ENCODE data around the gene PLXND1. TPM values are rescaled to one million over a fixed set of nuclear protein-coding genes. Genes with fewer than 3 reads are reported as not detected.
A peak's percentile ranks its signal among the peaks of the same experiment; 100 is the strongest.

The PLXND1 gene
- total RNA-seq, 2 donors from 2014 or later = 2.8 to 4.8 TPM

- H3K9me3 Mint-ChIP-seq = no peaks in the 10 kb centered on the region
- peaks cover 32 to 44% of the 10 kb centered on the region in 2 donors for H3K4me1 Mint-ChIP-seq (ENCODE audit: low read depth in 2 of 2)
- H3K27me3 Mint-ChIP-seq = peaks cover 14 to 15% of the 10 kb centered on the region in 2 donors
- peak overlapping the region; percentile 93 for H3K4me3 Mint-ChIP-seq
- H3K27ac Mint-ChIP-seq = no peak overlapping the region
- ATAC-seq (peak; percentile 3 to 5), DNase-seq (ENCODE audit: low spot score) (no peak)
- no peaks in the 10 kb centered on the region for H3K36me3 Mint-ChIP-seq
Observed at GRCh38 chr3:129605922-129606635, 397 bp downstream of the PLXND1 start.

GRCh38 chr3:129605203-129605921, 1.1 kb downstream of the PLXND1 start:
- Mint-ChIP-seq H3K4me1 (ENCODE audit: low read depth in 2 of 2) (peaks cover 29 to 44% of the 10 kb centered on the region in 2 donors), H3K27ac (no peak overlapping the region), H3K9me3 (no peaks in the 10 kb centered on the region), H3K27me3 (peaks cover 14 to 15% of the 10 kb centered on the region in 2 donors), H3K36me3 (no peaks in the 10 kb centered on the region), H3K4me3 (peak overlapping the region; percentile 93)
- ATAC-seq (peak; percentile 16 to 34), DNase-seq (ENCODE audit: low spot score) (no peak)

- no peak for DNase-seq (ENCODE audit: low spot score)
- ATAC-seq = no peak
- Mint-ChIP-seq H3K9me3 (no peaks in the 10 kb centered on the region), H3K36me3 (no peaks in the 10 kb centered on the region), H3K4me3 (peak overlapping the region; percentile 23), H3K27me3 (peaks cover 14 to 15% of the 10 kb centered on the region in 2 donors), H3K4me1 (ENCODE audit: low read depth in 2 of 2) (peaks cover 29 to 43% of the 10 kb centered on the region in 2 donors), H3K27ac (no peak overlapping the region)
Observed at GRCh38 chr3:129604767-129605166, 1.7 kb downstream of the PLXND1 start.

GRCh38 chr3:129603991-129604749, 2.3 kb downstream of the PLXND1 start:
- Mint-ChIP-seq H3K27me3 (peaks cover 14 to 15% of the 10 kb centered on the region in 2 donors), H3K9me3 (no peaks in the 10 kb centered on the region), H3K36me3 (no peaks in the 10 kb centered on the region), H3K4me1 (ENCODE audit: low read depth in 2 of 2) (peaks cover 29 to 43% of the 10 kb centered on the region in 2 donors), H3K27ac (no peak overlapping the region), H3K4me3 (peak overlapping the region; percentile 23)
- DNase-seq (ENCODE audit: low spot score) (no peak), ATAC-seq (no peak)

GRCh38 chr3:129603561-129603942, 2.9 kb downstream of the PLXND1 start:
- H3K27me3 Mint-ChIP-seq = peaks cover 11% of the 10 kb centered on the region in 2 donors
- peaks cover 25 to 42% of the 10 kb centered on the region in 2 donors for H3K4me1 Mint-ChIP-seq (ENCODE audit: low read depth in 2 of 2)
- ATAC-seq = no peak

GRCh38 chr3:129602730-129603560, 3.5 kb downstream of the PLXND1 start:
- Mint-ChIP-seq H3K27ac (no peak overlapping the region), H3K4me3 (no peak overlapping the region), H3K27me3 (peaks cover 7 to 11% of the 10 kb centered on the region in 2 donors), H3K4me1 (ENCODE audit: low read depth in 2 of 2) (peaks cover 22 to 41% of the 10 kb centered on the region in 2 donors), H3K9me3 (no peaks in the 10 kb centered on the region), H3K36me3 (no peaks in the 10 kb centered on the region)
- DNase-seq (ENCODE audit: low spot score) (no peak), ATAC-seq (no peak)

More at GRCh38 chr3:129603561-129603942, 2.9 kb downstream of the PLXND1 start:
- no peaks in the 10 kb centered on the region for H3K9me3 Mint-ChIP-seq
- DNase-seq (ENCODE audit: low spot score) = no peak
- no peak overlapping the region for H3K27ac Mint-ChIP-seq
- no peak overlapping the region for H3K4me3 Mint-ChIP-seq
- H3K36me3 Mint-ChIP-seq = no peaks in the 10 kb centered on the region

GRCh38 chr3:129602309-129602708, 4.2 kb downstream of the PLXND1 start:
- Mint-ChIP-seq H3K9me3 (no peaks in the 10 kb centered on the region), H3K27ac (no peak overlapping the region), H3K4me1 (ENCODE audit: low read depth in 2 of 2) (peaks cover 20 to 41% of the 10 kb centered on the region in 2 donors), H3K27me3 (peaks cover 5 to 12% of the 10 kb centered on the region in 2 donors), H3K4me3 (no peak overlapping the region), H3K36me3 (no peaks in the 10 kb centered on the region)
- no peak for DNase-seq (ENCODE audit: low spot score)
- no peak for ATAC-seq

- no peak for DNase-seq (ENCODE audit: low spot score)
- ATAC-seq = no peak
- Mint-ChIP-seq H3K4me1 (ENCODE audit: low read depth in 2 of 2) (peaks cover 14 to 38% of the 10 kb centered on the region in 2 donors), H3K4me3 (no peak overlapping the region), H3K27ac (no peak overlapping the region), H3K27me3 (peaks cover 0 to 12% of the 10 kb centered on the region in 2 donors), H3K36me3 (no peaks in the 10 kb centered on the region), H3K9me3 (no peaks in the 10 kb centered on the region)
Observed at GRCh38 chr3:129601713-129602112, 4.8 kb downstream of the PLXND1 start.

GRCh38 chr3:129600348-129600747, 6.1 kb downstream of the PLXND1 start:
- H3K27ac Mint-ChIP-seq = no peak overlapping the region
- peaks cover 0 to 8% of the 10 kb centered on the region in 2 donors for H3K27me3 Mint-ChIP-seq
- no peak for DNase-seq (ENCODE audit: low spot score)
- H3K4me1 Mint-ChIP-seq (ENCODE audit: low read depth in 2 of 2) = peaks cover 14 to 36% of the 10 kb centered on the region in 2 donors
- H3K36me3 Mint-ChIP-seq = no peaks in the 10 kb centered on the region
- no peaks in the 10 kb centered on the region for H3K9me3 Mint-ChIP-seq
- no peak for ATAC-seq
- H3K4me3 Mint-ChIP-seq = no peak overlapping the region

- Mint-ChIP-seq H3K27me3 (peaks cover 0 to 8% of the 10 kb centered on the region in 2 donors), H3K36me3 (no peaks in the 10 kb centered on the region), H3K4me3 (no peak overlapping the region), H3K27ac (no peak overlapping the region), H3K4me1 (ENCODE audit: low read depth in 2 of 2) (peaks cover 12 to 42% of the 10 kb centered on the region in 2 donors), H3K9me3 (no peaks in the 10 kb centered on the region)
- ATAC-seq (no peak), DNase-seq (ENCODE audit: low spot score) (no peak)
Observed at GRCh38 chr3:129599607-129600006, 6.9 kb downstream of the PLXND1 start.

GRCh38 chr3:129599073-129599472, 7.4 kb downstream of the PLXND1 start:
- H3K27me3 Mint-ChIP-seq = peaks cover 0 to 8% of the 10 kb centered on the region in 2 donors
- DNase-seq (ENCODE audit: low spot score) (no peak), ATAC-seq (no peak)
- H3K4me3 Mint-ChIP-seq = no peak overlapping the region
- H3K27ac Mint-ChIP-seq = no peak overlapping the region
- H3K9me3 Mint-ChIP-seq = no peaks in the 10 kb centered on the region
- H3K4me1 Mint-ChIP-seq (ENCODE audit: low read depth in 2 of 2) = peaks cover 12 to 44% of the 10 kb centered on the region in 2 donors
- H3K36me3 Mint-ChIP-seq = no peaks in the 10 kb centered on the region

GRCh38 chr3:129598484-129598883, 8.0 kb downstream of the PLXND1 start:
- ATAC-seq = no peak
- H3K4me1 Mint-ChIP-seq (ENCODE audit: low read depth in 2 of 2) = peaks cover 17 to 47% of the 10 kb centered on the region in 2 donors

GRCh38 chr3:129598000-129598381, 8.5 kb downstream of the PLXND1 start:
- peaks cover 22 to 52% of the 10 kb centered on the region in 2 donors for H3K4me1 Mint-ChIP-seq (ENCODE audit: low read depth in 2 of 2)
- no peak overlapping the region for H3K27ac Mint-ChIP-seq
- no peak overlapping the region for H3K4me3 Mint-ChIP-seq
- no peaks in the 10 kb centered on the region for H3K36me3 Mint-ChIP-seq
- no peak for ATAC-seq
- H3K27me3 Mint-ChIP-seq = peaks cover 0 to 11% of the 10 kb centered on the region in 2 donors
- DNase-seq (ENCODE audit: low spot score) = no peak
- H3K9me3 Mint-ChIP-seq = no peaks in the 10 kb centered on the region

More at GRCh38 chr3:129598484-129598883, 8.0 kb downstream of the PLXND1 start:
- H3K27me3 Mint-ChIP-seq = peaks cover 0 to 11% of the 10 kb centered on the region in 2 donors
- no peaks in the 10 kb centered on the region for H3K9me3 Mint-ChIP-seq
- H3K4me3 Mint-ChIP-seq = no peak overlapping the region
- DNase-seq (ENCODE audit: low spot score) = no peak
- H3K27ac Mint-ChIP-seq = no peak overlapping the region
- H3K36me3 Mint-ChIP-seq = no peaks in the 10 kb centered on the region
